Osteoblast (primary cell): ENCODE measurements around the gene TAF4. TPM values are rescaled to one million over a fixed set of nuclear protein-coding genes. Genes with fewer than 3 reads are reported as not detected.

Experiments used
- DNase-seq: peaks from one replicate; pipeline ENCODE4 v3.0.0; 2011; ENCODE audit warnings: low spot score, mixed read lengths; ENCODE audit not compliant: insufficient read length; ENCODE audit errors: missing footprints
- H2AFZ ChIP-seq: 2 replicates; pipeline ENCODE4 v1.6.0; 2011; ENCODE audit warnings: mild to moderate bottlenecking, low read length
- H3K27ac ChIP-seq: 2 replicates; pipeline ENCODE4 v1.5.1; 2011; ENCODE audit warnings: mild to moderate bottlenecking, low read depth, low read length, moderate library complexity
- H3K27me3 ChIP-seq: 2 replicates; pipeline ENCODE4 v1.6.0; 2012; ENCODE audit warnings: mild to moderate bottlenecking, control low read depth, inconsistent platforms, low read length, moderate library complexity; ENCODE audit not compliant: insufficient read depth
- H3K36me3 ChIP-seq: 2 replicates; pipeline ENCODE4 v1.5.1; 2011; ENCODE audit warnings: mild to moderate bottlenecking, low read length, control low read depth, moderate library complexity; ENCODE audit not compliant: insufficient read depth
- H3K4me1 ChIP-seq: 2 replicates; pipeline ENCODE4 v1.5.1; 2011; ENCODE audit warnings: mild to moderate bottlenecking, low read length, control low read depth, moderate library complexity; ENCODE audit not compliant: insufficient read depth
- H3K4me2 ChIP-seq: 2 replicates; pipeline ENCODE4 v1.6.0; 2011; ENCODE audit warnings: mild to moderate bottlenecking, low read length; ENCODE audit not compliant: insufficient read depth
- H3K4me3 ChIP-seq: fragments of 200-600 bp; sonication (generic); 3 replicates; pipeline ENCODE4 v1.5.1; 2012; ENCODE audit warnings: mild to moderate bottlenecking, low read length, inconsistent platforms; ENCODE audit not compliant: insufficient read depth
- H3K79me2 ChIP-seq: 2 replicates; pipeline ENCODE4 v1.6.0; 2012; ENCODE audit warnings: mild to moderate bottlenecking, low read length, control low read depth, inconsistent platforms; ENCODE audit not compliant: insufficient read depth
- H3K9me3 ChIP-seq: 2 replicates; pipeline ENCODE4 v1.5.1; 2011; ENCODE audit warnings: low read depth, low read length, control low read depth
- H4K20me1 ChIP-seq: 2 replicates; pipeline ENCODE4 v1.6.0; 2012; ENCODE audit warnings: mild to moderate bottlenecking, low read length, control low read depth; ENCODE audit not compliant: insufficient read depth
- CTCF ChIP-seq: IDR thresholded peaks from 2 replicates; pipeline ENCODE4 v1.5.1; 2011; ENCODE audit warnings: mild to moderate bottlenecking, low read depth, low read length, moderate library complexity; ENCODE audit errors: extremely low read depth
- total RNA-seq: library from RNA; depleted of rRNA; stranded (reverse); fragments of >200 nt; gene quantifications from 2 replicates; pipeline ENCODE4 v1.2.3, GENCODE V29; 2012

Gene TAF4
- total RNA-seq, 1 donor: 4.3 TPM

- peaks cover 32% of the 10 kb centered on the region for H4K20me1 ChIP-seq
Measured at GRCh38 chr20:62051546-62052255, 14.0 kb downstream of the TAF4 start.

GRCh38 chr20:62051144-62051543 lies 14.5 kb downstream of the TAF4 start:
- H3K36me3 ChIP-seq: no peaks in the 10 kb centered on the region
- H3K4me1 ChIP-seq: no peaks in the 10 kb centered on the region
- H2AFZ ChIP-seq: no peak overlapping the region
- no peak overlapping the region for H3K4me3 ChIP-seq
- peaks cover 95% of the 10 kb centered on the region for H3K79me2 ChIP-seq
- peaks cover 34% of the 10 kb centered on the region for H4K20me1 ChIP-seq
- H3K4me2 ChIP-seq: no peak overlapping the region
- H3K27me3 ChIP-seq: no peaks in the 10 kb centered on the region
- no peak overlapping the region for H3K27ac ChIP-seq
- TF ChIP-seq CTCF: no peak
- H3K9me3 ChIP-seq: no peaks in the 10 kb centered on the region
- peak; percentile 38 for DNase-seq

More at GRCh38 chr20:62051546-62052255, 14.0 kb downstream of the TAF4 start:
- Histone ChIP-seq H3K27ac (no peak overlapping the region), H3K9me3 (no peaks in the 10 kb centered on the region), H3K4me1 (no peaks in the 10 kb centered on the region), H3K4me2 (no peak overlapping the region), H3K27me3 (no peaks in the 10 kb centered on the region), H3K4me3 (no peak overlapping the region), H3K36me3 (no peaks in the 10 kb centered on the region), H3K79me2 (peaks cover 95% of the 10 kb centered on the region), H2AFZ (no peak overlapping the region)
- no peak for TF ChIP-seq CTCF
- DNase-seq: peak; percentile 55

GRCh38 chr20:62050166-62051120 lies 15.2 kb downstream of the TAF4 start:
- no peaks in the 10 kb centered on the region for H3K27me3 ChIP-seq
- H3K4me1 ChIP-seq: no peaks in the 10 kb centered on the region
- H4K20me1 ChIP-seq: peaks cover 32% of the 10 kb centered on the region
- H3K9me3 ChIP-seq: no peaks in the 10 kb centered on the region
- TF ChIP-seq CTCF: no peak
- H3K79me2 ChIP-seq: peaks cover 95% of the 10 kb centered on the region
- no peak overlapping the region for H3K4me3 ChIP-seq
- DNase-seq: peak; percentile 57
- no peak overlapping the region for H3K27ac ChIP-seq
- H3K36me3 ChIP-seq: no peaks in the 10 kb centered on the region
- H3K4me2 ChIP-seq: no peak overlapping the region
- no peak overlapping the region for H2AFZ ChIP-seq
